SJSA1 (cell line): ENCODE results near the gene CENPW. TPM values are rescaled to one million over a fixed set of nuclear protein-coding genes. Genes with fewer than 3 reads are reported as not detected.

Experiments used
- DNase-seq, 2 experiments: peaks; one replicate each; pipeline ENCODE4 v3.0.0-alpha.2; 2015 to 2020; ENCODE audit warnings: low spot score in 2 of 2, low read depth in 1 of 2
- H3K27ac ChIP-seq: fragments of 250-450 bp; sonication (Bioruptor Pico); 2 replicates; pipeline ENCODE4 v1.5.1; 2020; ENCODE audit warnings: mild to moderate bottlenecking, moderate library complexity
- H3K27me3 ChIP-seq: fragments of 250-450 bp; sonication (Bioruptor Pico); replicated peaks from 2 replicates; pipeline ENCODE4 v1.5.1; 2020; ENCODE audit warnings: mild to moderate bottlenecking, moderate library complexity
- H3K36me3 ChIP-seq: fragments of 250-450 bp; sonication (Bioruptor Pico); 2 replicates; pipeline ENCODE4 v1.5.1; 2020; ENCODE audit warnings: mild to moderate bottlenecking
- H3K4me1 ChIP-seq: fragments of 250-450 bp; sonication (Bioruptor Pico); replicated peaks from 2 replicates; pipeline ENCODE4 v1.6.1; 2021; ENCODE audit warnings: mild to moderate bottlenecking
- H3K4me3 ChIP-seq: fragments of 250-450 bp; sonication (Bioruptor Pico); 2 replicates; pipeline ENCODE4 v1.5.1; 2020; ENCODE audit warnings: mild to moderate bottlenecking
- H3K9me3 ChIP-seq: fragments of 250-450 bp; sonication (Bioruptor Pico); replicated peaks from 2 replicates; pipeline ENCODE4 v1.5.1; 2020; ENCODE audit warnings: mild to moderate bottlenecking
- total RNA-seq: library from RNA; depleted of rRNA; stranded (reverse); fragments of >200 nt; shearing (Covaris generic); gene quantifications from 2 replicates; pipeline ENCODE4 v1.2.3, GENCODE V29; 2014; rRNA removed

The CENPW gene
- total RNA-seq = 50.5 and 114 TPM in 2 replicates

DNA sequence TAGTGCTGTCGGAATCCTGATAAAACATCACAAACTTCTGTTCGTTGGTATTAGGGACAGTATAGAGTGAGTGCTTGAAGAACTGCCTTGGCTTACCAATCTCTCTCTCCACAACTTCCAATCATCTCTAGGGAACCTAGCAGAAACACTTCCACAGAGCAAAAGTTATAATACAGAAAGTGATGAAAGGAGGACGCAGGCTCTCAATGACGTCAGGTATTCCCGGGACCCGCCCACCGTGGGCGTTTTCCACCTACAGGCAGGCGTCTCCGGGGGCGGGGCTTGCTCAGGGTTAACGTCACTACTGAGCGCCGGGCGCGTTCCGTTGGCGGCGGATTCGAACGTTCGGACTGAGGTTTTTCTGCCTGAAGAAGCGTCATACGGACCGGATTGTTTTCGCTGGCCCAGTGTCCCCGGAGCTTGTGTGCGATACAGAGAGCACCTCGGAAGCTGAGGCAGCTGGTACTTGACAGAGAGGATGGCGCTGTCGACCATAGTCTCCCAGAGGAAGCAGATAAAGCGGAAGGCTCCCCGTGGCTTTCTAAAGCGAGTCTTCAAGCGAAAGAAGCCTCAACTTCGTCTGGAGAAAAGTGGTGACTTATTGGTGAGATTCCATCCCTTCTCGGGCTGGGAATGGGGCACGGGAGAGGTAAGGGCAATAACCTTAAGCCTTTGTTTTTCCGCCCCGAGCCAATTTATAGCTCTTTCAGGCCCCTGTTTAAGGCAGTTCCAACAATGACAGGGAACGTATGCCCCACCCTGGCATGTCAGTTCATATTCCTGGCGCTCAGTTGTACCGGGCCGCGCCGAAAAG lies at the start of gene CENPW:
Gene CENPW, plus strand, starts transcription at position 320 of the 814 bp plus-strand sequence. Its CDS starts 159 bp downstream, at position 479.
- Histone ChIP-seq H3K27me3 (0 out of 2 replicates have a peak, but pooled peaks cover 3% of the 10 kb centered on the region), H3K27ac (peak within 1 kb of the TSS; percentile 46), H3K4me1 (peaks cover 9% of the 10 kb centered on the region), H3K9me3 (no peaks in the 10 kb centered on the region), H3K36me3 (peaks cover 9% of the 10 kb centered on the region; the same call in 1 of the 2 replicates), H3K4me3 (peak within 1 kb of the TSS; percentile 55)
- peak; percentile 89 to 95 for DNase-seq

DNA sequence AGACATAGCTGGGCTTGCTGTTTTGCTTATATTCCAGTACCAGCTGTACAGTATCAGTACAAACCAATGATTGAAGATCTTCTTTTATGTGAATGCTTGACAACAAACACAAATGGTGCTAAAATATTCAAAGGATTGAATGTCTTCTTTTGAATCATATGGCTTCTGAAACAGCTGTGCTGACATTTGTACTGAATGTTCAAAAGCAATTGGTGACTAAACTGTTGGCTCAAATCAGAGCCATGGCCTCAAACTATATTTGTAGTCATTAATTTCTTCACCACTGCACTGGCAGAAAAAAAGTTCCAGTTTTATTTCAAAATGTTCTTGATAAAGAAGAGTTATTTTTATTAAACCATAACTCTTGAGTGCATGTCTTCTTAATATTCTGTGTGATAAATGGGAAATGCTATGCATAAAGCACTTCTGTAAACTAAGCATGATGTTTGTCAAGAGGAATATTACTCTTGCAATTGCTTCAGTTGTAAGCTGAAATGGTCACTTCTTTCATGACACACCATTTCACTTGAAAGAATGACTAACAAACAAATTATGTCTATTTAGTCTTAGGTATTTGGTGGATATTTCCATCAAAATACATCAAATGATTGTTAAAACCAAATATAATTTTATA lies 45.9 kb upstream of the CENPW start:
- Histone ChIP-seq H3K4me1 (no peaks in the 10 kb centered on the region), H3K27ac (no peak overlapping the region), H3K9me3 (no peaks in the 10 kb centered on the region), H3K36me3 (no peaks in the 10 kb centered on the region), H3K27me3 (0 out of 2 replicates have a peak, but pooled peaks cover 6% of the 10 kb centered on the region), H3K4me3 (no peak overlapping the region)
- DNase-seq = no peak

GRCh38 chr6:126300126-126300525 lies 39.8 kb upstream of the CENPW start:
- H3K9me3 ChIP-seq = no peaks in the 10 kb centered on the region
- no peak overlapping the region for H3K27ac ChIP-seq
- H3K4me3 ChIP-seq = no peak overlapping the region
- no peaks in the 10 kb centered on the region for H3K36me3 ChIP-seq
- no peaks in the 10 kb centered on the region for H3K4me1 ChIP-seq
- peaks cover 4% of the 10 kb centered on the region; the same call in 1 of the 2 replicates for H3K27me3 ChIP-seq
- DNase-seq = no peak

- no peaks in the 10 kb centered on the region for H3K4me1 ChIP-seq
- H3K4me3 ChIP-seq = no peak overlapping the region
- DNase-seq = no peak
- no peaks in the 10 kb centered on the region for H3K36me3 ChIP-seq
- no peaks in the 10 kb centered on the region for H3K9me3 ChIP-seq
- no peak overlapping the region for H3K27ac ChIP-seq
- H3K27me3 ChIP-seq = peaks cover 4% of the 10 kb centered on the region; the same call in 1 of the 2 replicates
These were observed 39.2 kb upstream of the CENPW start for GRCh38 chr6:126300735-126301134.

DNA sequence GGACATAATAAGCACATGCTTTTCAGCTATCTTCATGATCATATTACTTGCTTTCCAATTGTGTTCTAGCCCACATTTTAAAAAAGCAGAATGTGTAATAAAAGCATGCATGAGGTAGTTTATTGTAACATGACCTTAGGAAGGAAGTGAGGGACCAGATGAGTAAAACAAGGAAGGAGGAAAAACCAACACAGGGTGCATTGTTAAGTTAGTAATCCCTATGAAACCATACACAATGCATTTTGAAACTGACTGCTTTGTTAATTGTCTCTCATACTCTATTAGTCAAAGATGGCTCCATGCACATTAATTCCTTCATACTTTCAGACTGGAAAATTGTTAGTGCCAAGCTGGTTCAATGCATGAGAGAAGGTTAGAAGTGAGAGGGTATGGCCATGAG lies 37.7 kb upstream of the CENPW start:
- no peak overlapping the region for H3K4me3 ChIP-seq
- no peak for DNase-seq
- H3K4me1 ChIP-seq = no peaks in the 10 kb centered on the region
- no peaks in the 10 kb centered on the region for H3K9me3 ChIP-seq
- no peak overlapping the region for H3K27ac ChIP-seq
- H3K27me3 ChIP-seq = peaks cover 4% of the 10 kb centered on the region; the same call in 1 of the 2 replicates
- no peaks in the 10 kb centered on the region for H3K36me3 ChIP-seq

DNA sequence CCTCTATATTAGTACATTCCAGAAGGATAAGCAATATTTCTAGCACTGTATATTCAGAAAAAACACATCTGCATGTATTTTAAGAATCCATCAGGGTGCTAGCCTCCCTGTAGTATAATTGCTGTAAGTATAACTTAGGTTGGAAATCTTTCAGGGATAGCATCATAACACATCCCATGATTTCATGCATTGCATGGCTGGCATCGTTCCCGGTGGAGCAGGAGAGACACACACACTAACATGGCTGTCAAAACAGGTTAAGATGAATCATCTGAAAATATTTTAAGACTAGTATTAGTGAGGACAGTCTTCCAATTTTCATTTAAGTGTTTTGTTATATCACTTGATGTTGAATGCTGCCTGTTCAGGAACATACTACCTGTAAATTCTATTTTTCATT lies 32.1 kb upstream of the CENPW start:
- H3K9me3 ChIP-seq = no peaks in the 10 kb centered on the region
- H3K27me3 ChIP-seq = peaks cover 2% of the 10 kb centered on the region; the same call in 1 of the 2 replicates
- no peaks in the 10 kb centered on the region for H3K36me3 ChIP-seq
- DNase-seq = no peak
- H3K4me1 ChIP-seq = no peaks in the 10 kb centered on the region
- H3K4me3 ChIP-seq = no peak overlapping the region
- no peak overlapping the region for H3K27ac ChIP-seq

DNA sequence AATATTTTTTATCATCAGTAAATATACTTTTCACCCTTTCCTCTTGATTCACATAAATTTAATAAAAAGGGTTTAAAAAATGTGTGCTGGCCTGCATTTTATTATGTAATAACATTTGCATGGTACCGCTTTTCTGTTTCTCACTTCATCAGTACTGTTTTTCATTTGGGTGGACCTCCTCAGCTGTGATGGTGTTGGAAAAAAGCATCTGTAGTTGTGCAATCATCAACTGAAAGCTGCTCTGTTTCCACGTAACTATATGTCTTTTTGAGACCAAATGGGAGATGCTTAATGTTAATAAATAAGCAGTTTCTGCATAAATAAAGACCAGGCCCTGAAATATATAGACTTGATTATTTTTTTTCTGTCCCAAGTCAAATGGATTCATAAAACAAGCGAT lies 31.6 kb upstream of the CENPW start:
- Histone ChIP-seq H3K4me1 (no peaks in the 10 kb centered on the region), H3K36me3 (no peaks in the 10 kb centered on the region), H3K27ac (no peak overlapping the region), H3K9me3 (no peaks in the 10 kb centered on the region), H3K4me3 (no peak overlapping the region), H3K27me3 (no peaks in the 10 kb centered on the region)
- DNase-seq = no peak

DNA sequence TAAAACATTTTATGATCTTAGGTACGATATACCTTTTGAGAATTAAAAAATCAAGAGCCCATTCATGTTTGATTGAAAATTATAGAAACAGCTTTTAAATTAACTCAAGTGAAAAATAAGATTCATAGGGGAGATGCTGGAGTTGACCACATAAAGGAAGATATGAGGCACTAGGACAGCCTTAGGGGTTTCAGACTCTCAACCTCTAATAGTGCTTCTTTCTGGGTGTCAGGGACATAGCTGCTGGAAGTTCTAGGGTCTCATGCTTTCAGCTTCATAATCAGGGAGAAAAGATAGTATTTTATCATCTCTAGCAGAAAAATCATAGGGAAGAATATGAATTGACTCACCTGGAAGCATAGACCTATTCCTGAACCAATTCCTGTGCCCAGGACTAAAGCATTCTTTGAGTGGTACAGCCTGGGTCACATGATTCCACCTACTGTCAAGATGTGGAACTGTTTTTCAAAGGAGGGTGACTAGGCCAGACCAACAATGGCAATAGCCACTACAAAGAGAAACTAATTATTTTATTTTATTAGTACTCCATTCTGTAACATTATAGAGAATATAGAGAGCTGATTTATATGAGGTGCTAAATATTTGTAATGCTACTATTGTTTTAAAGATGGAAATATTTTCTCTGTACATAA lies 27.8 kb upstream of the CENPW start:
- no peaks in the 10 kb centered on the region for H3K4me1 ChIP-seq
- no peaks in the 10 kb centered on the region for H3K36me3 ChIP-seq
- H3K27me3 ChIP-seq = no peaks in the 10 kb centered on the region
- no peak overlapping the region for H3K4me3 ChIP-seq
- no peak overlapping the region for H3K27ac ChIP-seq
- no peak for DNase-seq
- no peaks in the 10 kb centered on the region for H3K9me3 ChIP-seq

DNA sequence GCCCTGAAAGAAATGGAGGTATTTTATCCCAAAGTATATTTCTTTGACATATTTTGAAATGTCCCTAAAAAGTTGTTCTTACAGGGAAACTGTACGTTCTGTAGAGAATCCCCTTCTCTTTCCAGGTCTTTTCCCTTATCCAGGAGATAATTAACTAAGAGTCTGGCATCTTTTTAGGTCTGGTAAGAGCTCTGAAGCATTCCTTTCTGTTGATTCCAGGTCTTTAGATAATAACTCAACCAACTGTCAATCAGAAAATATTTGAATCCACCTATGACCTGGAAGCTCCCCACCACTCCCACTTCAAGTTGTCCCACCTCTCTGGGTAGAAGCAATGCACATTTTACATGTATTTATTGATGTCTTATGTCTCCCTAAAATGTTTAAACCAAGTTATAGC lies 26.0 kb upstream of the CENPW start:
- Histone ChIP-seq H3K27ac (no peak overlapping the region), H3K9me3 (no peaks in the 10 kb centered on the region), H3K4me1 (no peaks in the 10 kb centered on the region), H3K27me3 (no peaks in the 10 kb centered on the region), H3K36me3 (no peaks in the 10 kb centered on the region), H3K4me3 (no peak overlapping the region)
- no peak for DNase-seq

DNA sequence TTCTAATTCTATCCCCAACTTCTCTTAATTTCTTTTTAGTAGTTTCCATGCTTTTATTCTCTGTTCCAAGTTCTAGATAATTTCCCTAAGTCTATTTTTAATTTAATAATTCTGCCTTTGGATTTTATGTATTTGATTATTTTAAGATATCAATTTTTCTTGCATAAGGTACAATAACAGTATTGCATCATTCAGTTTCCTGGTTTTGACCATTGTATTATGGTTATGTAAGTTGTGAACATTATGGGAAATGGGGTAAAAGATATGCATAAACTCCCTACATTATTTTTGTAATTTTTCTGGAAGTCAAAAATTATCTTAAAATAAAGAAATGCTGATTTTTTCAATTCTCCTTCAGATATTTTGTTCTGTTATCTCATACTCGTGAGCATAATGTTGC lies 21.1 kb upstream of the CENPW start:
- Histone ChIP-seq H3K36me3 (no peaks in the 10 kb centered on the region), H3K9me3 (no peaks in the 10 kb centered on the region), H3K27me3 (no peaks in the 10 kb centered on the region), H3K4me3 (no peak overlapping the region), H3K4me1 (no peaks in the 10 kb centered on the region), H3K27ac (no peak overlapping the region)
- DNase-seq = no peak

DNA sequence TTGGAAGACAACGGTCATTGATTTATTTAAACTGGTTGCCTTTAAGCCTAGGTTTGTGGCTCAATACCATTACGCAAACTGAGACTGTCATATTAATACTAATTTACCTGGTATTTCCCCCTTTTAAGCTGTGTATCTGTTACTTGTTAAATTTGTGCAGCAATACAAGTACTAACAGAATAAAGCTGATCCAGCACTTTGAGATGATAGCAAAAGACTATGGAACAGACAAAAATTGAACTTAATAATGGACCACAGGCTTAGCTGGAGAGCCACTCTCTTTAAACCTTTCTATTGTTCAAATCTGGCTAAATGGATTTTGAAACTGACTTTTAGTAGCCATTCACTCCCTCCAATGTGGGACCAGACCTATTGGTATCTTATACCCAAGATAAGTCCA lies 6.2 kb upstream of the CENPW start:
- Histone ChIP-seq H3K36me3 (no peaks in the 10 kb centered on the region), H3K9me3 (no peaks in the 10 kb centered on the region), H3K4me3 (no peak overlapping the region), H3K27ac (no peak overlapping the region), H3K27me3 (0 out of 2 replicates have a peak, but pooled peaks cover 3% of the 10 kb centered on the region), H3K4me1 (no peaks in the 10 kb centered on the region)
- no peak for DNase-seq

- Histone ChIP-seq H3K9me3 (no peaks in the 10 kb centered on the region), H3K27me3 (0 out of 2 replicates have a peak, but pooled peaks cover 3% of the 10 kb centered on the region), H3K27ac (no peak overlapping the region), H3K36me3 (no peaks in the 10 kb centered on the region), H3K4me3 (no peak overlapping the region), H3K4me1 (no peaks in the 10 kb centered on the region)
- DNase-seq = no peak
These were observed 4.7 kb upstream of the CENPW start for GRCh38 chr6:126335210-126335609.

GRCh38 chr6:126337323-126337722 lies 2.6 kb upstream of the CENPW start:
- Histone ChIP-seq H3K27me3 (0 out of 2 replicates have a peak, but pooled peaks cover 3% of the 10 kb centered on the region), H3K4me3 (no peak overlapping the region), H3K9me3 (no peaks in the 10 kb centered on the region), H3K27ac (no peak overlapping the region), H3K4me1 (peaks cover 9% of the 10 kb centered on the region), H3K36me3 (peaks cover 8% of the 10 kb centered on the region; the same call in 1 of the 2 replicates)
- no peak for DNase-seq

GRCh38 chr6:126341126-126341525 lies 1.2 kb downstream of the CENPW start:
- Histone ChIP-seq H3K4me3 (peak overlapping the region; percentile 55), H3K4me1 (peaks cover 9% of the 10 kb centered on the region), H3K9me3 (no peaks in the 10 kb centered on the region), H3K27me3 (no peaks in the 10 kb centered on the region), H3K27ac (no peak overlapping the region), H3K36me3 (peaks cover 9% of the 10 kb centered on the region; the same call in 1 of the 2 replicates)
- no peak for DNase-seq
